BLaER1 (cell line): ENCODE results near the gene BRD3OS.

Source experiments
- H3K27ac ChIP-seq: shearing (Covaris generic); formaldehyde crosslinking; 2 replicates; pipeline ENCODE4 v1.8.1; 2022
- H3K27me3 ChIP-seq: shearing (Covaris generic); formaldehyde crosslinking; 2 replicates; pipeline ENCODE4 v1.8.1; 2022
- H3K36me3 ChIP-seq: shearing (Covaris generic); formaldehyde crosslinking; 2 replicates; pipeline ENCODE4 v1.8.1; 2022
- H3K4me1 ChIP-seq: shearing (Covaris generic); formaldehyde crosslinking; 2 replicates; pipeline ENCODE4 v1.8.1; 2022
- H3K4me2 ChIP-seq: shearing (Covaris generic); formaldehyde crosslinking; 2 replicates; pipeline ENCODE4 v1.8.1; 2022
- H3K4me3 ChIP-seq: shearing (Covaris generic); formaldehyde crosslinking; 2 replicates; pipeline ENCODE4 v1.8.1; 2022
- H3K9ac ChIP-seq: shearing (Covaris generic); formaldehyde crosslinking; 2 replicates; pipeline ENCODE4 v1.8.1; 2022
- H3K9me3 ChIP-seq: shearing (Covaris generic); formaldehyde crosslinking; 2 replicates; pipeline ENCODE4 v1.8.1; 2022
- H4K20me1 ChIP-seq: shearing (Covaris generic); formaldehyde crosslinking; 2 replicates; pipeline ENCODE4 v1.8.1; 2022
- Cebpa-rat ChIP-seq: shearing (Covaris generic); IDR thresholded peaks from 2 replicates; pipeline ENCODE4 v1.8.1; 2022

The BRD3OS gene

DNA sequence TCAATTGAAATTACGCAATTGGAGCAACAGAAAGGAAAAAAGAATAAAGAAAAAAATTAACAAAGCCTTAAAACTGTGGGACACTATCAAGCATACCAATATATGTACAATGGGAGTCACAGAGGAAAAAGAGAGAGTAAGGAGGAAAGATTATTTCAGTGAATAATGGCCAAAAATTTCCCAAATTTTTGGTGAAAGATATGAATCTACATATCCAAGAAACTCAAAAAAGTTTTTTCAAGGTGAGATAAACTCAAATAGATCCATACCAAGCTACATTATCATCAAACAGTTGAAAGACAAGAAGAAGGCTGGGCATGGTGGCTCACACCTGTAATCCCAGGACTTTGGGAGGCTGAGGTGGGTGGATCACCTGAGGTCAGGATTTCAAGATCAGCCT, 51.4 kb downstream of the BRD3OS start:
- Histone ChIP-seq H4K20me1 (no peaks in the 10 kb centered on the region), H3K4me2 (no peak overlapping the region), H3K27me3 (no peaks in the 10 kb centered on the region), H3K4me3 (no peak overlapping the region), H3K27ac (no peak overlapping the region), H3K36me3 (no peaks in the 10 kb centered on the region), H3K4me1 (no peaks in the 10 kb centered on the region), H3K9me3 (peaks cover 44% of the 10 kb centered on the region), H3K9ac (no peak overlapping the region)
- TF ChIP-seq Cebpa-rat = no peak
